ENCODE data around the gene CENPV.

GRCh38 chr17:16338391-16338790, 14.9 kb downstream of the CENPV start:
- no peak for TF ChIP-seq CTCF (IDR thresholded peaks at IDR 0.05; ENCODE audit: low read depth, low read length)
- no peak for TF ChIP-seq EZH2phosphoT487 (IDR thresholded peaks at IDR 0.05; ENCODE audit: low read depth)
